SH-SY5Y (cell line): ENCODE results near the gene RABGAP1.

Experiments
- GATA2 ChIP-seq: IDR thresholded peaks from 2 replicates; pipeline ENCODE4 v1.6.1; 2011; ENCODE audit warnings: mild to moderate bottlenecking, low read depth, low read length
- GATA3 ChIP-seq: IDR thresholded peaks from 2 replicates; pipeline ENCODE4 v1.6.1; 2011; ENCODE audit warnings: low read depth, mild to moderate bottlenecking, low read length, moderate library complexity

GRCh38 chr9:123063177-123063598, 122.4 kb downstream of the RABGAP1 start:
- no peak for TF ChIP-seq GATA3
- TF ChIP-seq GATA2: no peak
